Liver (tissue), 9 donors: ENCODE results near the gene PNMA1. TPM values are rescaled to one million over a fixed set of nuclear protein-coding genes. Genes with fewer than 3 reads are reported as not detected.
A peak's percentile ranks its signal among the peaks of the same experiment; 100 is the strongest.

Source experiments
- DNase-seq: peaks from one replicate; pipeline ENCODE4 v3.0.0-alpha.2; 2017; ENCODE audit warnings: low spot score
- H3K27ac ChIP-seq, 2 donors: one replicate each; pipeline ENCODE4 v1.7.0; 2013; ENCODE audit warnings: inconsistent platforms in 2 of 2, low read length in 2 of 2, control low read depth in 1 of 2, low read depth in 1 of 2, mild to moderate bottlenecking in 1 of 2
- H3K27me3 ChIP-seq, 4 donors: one replicate each; pipeline versions ENCODE4 v1.6.1 to v1.7.0; 2013; ENCODE audit warnings: low read length in 3 of 4, inconsistent platforms in 1 of 4, mild to moderate bottlenecking in 1 of 4, moderate library complexity in 1 of 4; ENCODE audit not compliant: control insufficient read depth in 4 of 4, insufficient read depth in 4 of 4
- H3K36me3 ChIP-seq, 4 donors: one replicate each; pipeline versions ENCODE4 v1.6.1 to v1.7.0; 2013; ENCODE audit warnings: low read length in 3 of 4, mild to moderate bottlenecking in 3 of 4, low read depth in 1 of 4, moderate library complexity in 1 of 4; ENCODE audit not compliant: control insufficient read depth in 4 of 4, insufficient read depth in 3 of 4
- H3K4me1 ChIP-seq, 4 donors: one replicate each; pipeline versions ENCODE4 v1.6.1 to v1.7.0; 2013; ENCODE audit warnings: low read length in 3 of 4, mild to moderate bottlenecking in 3 of 4, moderate library complexity in 1 of 4; ENCODE audit not compliant: control insufficient read depth in 4 of 4, insufficient read depth in 4 of 4
- H3K4me3 ChIP-seq, 3 donors: one replicate each; pipeline versions ENCODE4 v1.6.1 to v1.7.0; 2013; ENCODE audit warnings: low read length in 3 of 3, control low read depth in 1 of 3, low read depth in 1 of 3, mild to moderate bottlenecking in 1 of 3
- H3K9ac ChIP-seq, 2 donors: one replicate each; pipeline ENCODE4 v1.7.0; 2013; ENCODE audit warnings: low read length in 2 of 2, mild to moderate bottlenecking in 2 of 2, moderate library complexity in 2 of 2, control low read depth in 1 of 2, low read depth in 1 of 2
- H3K9me3 ChIP-seq, 4 donors: one replicate each; pipeline versions ENCODE4 v1.6.1 to v1.7.0; 2013; ENCODE audit warnings: low read length in 3 of 4; ENCODE audit not compliant: control insufficient read depth in 4 of 4
- CTCF ChIP-seq: fragments of 150-350 bp; IDR thresholded peaks from 2 replicates; pipeline ENCODE4 v1.5.1; 2017; ENCODE audit warnings: improper control_type of control experiment, low read depth, low read length; ENCODE audit not compliant: missing input control
- EGR1 ChIP-seq, 2 donors: IDR thresholded peaks; 2 replicates each; pipeline ENCODE4 v1.6.1; 2016 to 2018; ENCODE audit warnings: antibody characterized with exemption in 2 of 2, low read depth in 2 of 2
- FOXA1 ChIP-seq: IDR thresholded peaks from 2 replicates; pipeline ENCODE4 v1.6.1; 2016; ENCODE audit warnings: antibody characterized with exemption
- FOXA2 ChIP-seq: IDR thresholded peaks from 2 replicates; pipeline ENCODE4 v1.6.1; 2016; ENCODE audit warnings: antibody characterized with exemption
- HNF4A ChIP-seq, 2 donors: conservative IDR thresholded peaks; 2 replicates each; pipeline ENCODE4 v1.6.1; 2016; ENCODE audit warnings: antibody characterized with exemption in 2 of 2, mild to moderate bottlenecking in 2 of 2
- MAX ChIP-seq: IDR thresholded peaks from 2 replicates; pipeline ENCODE4 v1.6.1; 2016; ENCODE audit warnings: antibody characterized with exemption
- NR2F2 ChIP-seq: IDR thresholded peaks from 2 replicates; pipeline ENCODE4 v1.6.1; 2016; ENCODE audit warnings: antibody characterized with exemption
- REST ChIP-seq: IDR thresholded peaks from 2 replicates; pipeline ENCODE4 v1.6.1; 2016; ENCODE audit warnings: antibody characterized with exemption, mild to moderate bottlenecking
- RXRA ChIP-seq, 2 donors: IDR thresholded peaks; 2 replicates each; pipeline ENCODE4 v1.6.1; 2017 to 2018; ENCODE audit warnings: antibody characterized with exemption in 2 of 2, mild to moderate bottlenecking in 1 of 2
- SP1 ChIP-seq: IDR thresholded peaks from 2 replicates; pipeline ENCODE4 v1.6.1; 2018; ENCODE audit warnings: antibody characterized with exemption, mild to moderate bottlenecking
- TAF1 ChIP-seq: conservative IDR thresholded peaks from 2 replicates; pipeline ENCODE4 v1.6.1; 2016; ENCODE audit warnings: antibody characterized with exemption, mild to moderate bottlenecking
- ZBTB33 ChIP-seq: IDR thresholded peaks from 2 replicates; pipeline ENCODE4 v1.6.1; 2016; ENCODE audit warnings: antibody characterized with exemption
- WGBS: extraction: QIAGEN DNeasy Blood & Tissue Kit; methylation state at CpG from one replicate; pipeline ENCODE4 v1.1.7; 2013; 5-methylcytosine and 5-hydroxymethylcytosine counted together
- polyA plus RNA-seq, 2 donors: library from polyadenylated mRNA; stranded (reverse) in 1 of 2; unstranded in 1 of 2; fragments of 200-250 nt in 1 of 2; fragments of >200 nt in 1 of 2; fragmentation: Nextera tagmentation in 1 of 2; extraction: Ambion mirVana in 1 of 2; gene quantifications; one replicate each; pipeline versions ENCODE4 v1.2.1 to v1.2.3, GENCODE V29; 2013 to 2015
- total RNA-seq, 2 donors: library from RNA; depleted of rRNA; stranded (reverse); fragments of >200 nt; gene quantifications; one replicate each; pipeline ENCODE4 v1.2.3, GENCODE V29; 2014
- donor health status: healthy.
- donor health status: healthy.
- donor health status: healthy.
- donor health status: healthy.
- donor health status: healthy.

PNMA1 gene
- total and polyA plus RNA-seq, 4 donors: 2.3 to 10.4 (median 3.4) TPM

DNA sequence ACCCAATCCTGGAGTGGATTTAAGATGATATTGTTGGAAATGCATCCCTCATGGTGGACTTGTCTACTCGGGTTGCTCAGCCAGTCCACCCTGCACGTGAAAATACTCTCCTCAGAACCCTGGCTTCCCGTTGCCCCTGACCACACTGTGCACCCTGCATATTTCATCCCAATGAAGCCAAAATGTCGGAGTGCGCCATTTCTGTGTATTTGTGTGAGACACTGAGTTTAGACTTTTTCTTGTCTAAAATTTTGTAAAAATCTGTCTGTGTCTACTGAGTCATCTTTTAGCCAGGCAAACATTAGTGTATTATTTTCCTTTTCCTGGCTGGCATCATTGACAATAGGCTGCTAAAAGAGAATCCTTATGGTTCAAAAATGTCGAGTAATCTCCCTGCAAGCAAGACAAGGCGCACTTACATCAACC is 485 bp upstream of the PNMA1 start (continued):
- TF ChIP-seq REST: no peak

- H3K9me3 ChIP-seq: no peaks in the 10 kb centered on the region
- 29% methylated on average over 21 of the region's 21 CpGs for WGBS
- peak overlapping the region in 1 of 2 donors; percentile 19 for H3K9ac ChIP-seq
- H3K4me3 ChIP-seq: peak overlapping the region; percentile 36 to 78 (median 55)
- peak overlapping the region; percentile 1 to 53 for H3K27ac ChIP-seq
- TF ChIP-seq RXRA (IDR thresholded peaks at IDR 0.05) (no peak), NR2F2 (no peak), FOXA1 (no peak), FOXA2 (no peak), REST (no peak), CTCF (no peak), ZBTB33 (no peak), EGR1 (IDR thresholded peaks at IDR 0.05; ENCODE audit: low read depth in 2 of 2) (no peak), TAF1 (no peak), HNF4A (conservative IDR thresholded peaks at IDR 0.05) (no peak), MAX (no peak), SP1 (no peak)
- no peaks in the 10 kb centered on the region for H3K27me3 ChIP-seq
- DNase-seq: no peak
- H3K4me1 ChIP-seq: peaks cover 5 to 11% (median 7%) of the 10 kb centered on the region in 4 donors
- peaks cover 0 to 24% (median 10%) of the 10 kb centered on the region in 4 donors for H3K36me3 ChIP-seq
Measured at GRCh38 chr14:73713206-73713802, 880 bp downstream of the PNMA1 start.
